ENCODE data around the gene C1orf56.

- TF ChIP-seq GATA3 (IDR thresholded peaks at IDR 0.05; ENCODE audit: low read depth, low read length) = no peak
- no peak for TF ChIP-seq GATA2 (IDR thresholded peaks at IDR 0.05; ENCODE audit: low read depth, low read length)
Observed at GRCh38 chr1:151012684-151013471, 34.7 kb upstream of the C1orf56 start.
